ENCODE results near the gene SLC25A22.

Gene SLC25A22

DNA sequence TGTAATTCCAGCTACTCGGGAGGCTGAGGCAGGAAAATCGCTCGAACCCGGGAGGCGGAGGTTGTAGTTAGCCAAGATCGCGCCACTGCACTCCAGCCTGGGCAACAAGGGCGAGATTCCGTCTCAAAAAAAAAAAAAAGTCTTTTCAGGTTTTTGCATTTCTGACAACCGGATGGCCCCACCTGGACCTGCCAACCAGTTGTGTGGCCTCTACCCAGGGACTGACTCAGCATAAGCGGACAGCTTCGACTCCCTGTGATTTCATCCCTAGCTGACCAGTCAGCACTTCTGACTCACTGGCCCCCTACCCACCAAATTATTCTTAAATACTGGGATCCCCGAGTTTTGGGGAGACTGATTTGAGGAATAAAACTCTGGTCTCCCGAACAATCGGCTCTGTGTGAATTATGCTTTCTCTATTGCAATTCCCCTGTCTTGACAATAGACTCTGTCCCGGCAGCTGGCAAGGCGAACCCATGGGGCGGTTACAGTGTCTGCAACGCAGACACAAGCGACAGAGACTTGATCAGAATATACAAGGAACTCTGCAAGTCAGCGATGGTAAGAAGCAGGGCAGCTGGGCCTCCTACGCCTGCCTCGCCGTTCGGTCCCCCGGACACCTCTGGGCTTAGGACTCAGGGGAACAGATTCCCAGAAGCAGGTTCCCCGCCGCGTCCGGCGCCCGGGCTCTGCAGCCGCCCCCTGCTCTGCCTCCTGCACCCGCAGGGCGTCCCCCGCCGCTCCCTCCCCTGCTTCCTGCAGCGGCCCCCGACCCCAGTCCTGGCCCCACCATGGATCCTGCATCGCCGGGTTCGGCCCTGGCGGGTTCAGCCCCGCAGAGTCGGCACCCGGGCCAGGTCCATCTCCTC is 51.6 kb downstream of the SLC25A22 start:
- H3K36me3 ChIP-seq (ENCODE audit: control insufficient read depth, insufficient read depth, low read length) = peaks cover 6% of the 10 kb centered on the region
- H3K4me3 ChIP-seq (ENCODE audit: extremely low read depth, insufficient read depth, low read length, poor library complexity, severe bottlenecking) = peak overlapping the region; percentile 90
- no peaks in the 10 kb centered on the region for H3K9me3 ChIP-seq (ENCODE audit: control insufficient read depth, low read length)
- WGBS, 2 experiments (ENCODE audit: insufficient coverage in 2 of 2) = 28 to 33% methylated on average over 39 to 46 of the region's 46 CpGs
- H3K27ac ChIP-seq (ENCODE audit: low read depth, low read length, severe bottlenecking) = peak overlapping the region; percentile 29
- no peaks in the 10 kb centered on the region for H3K4me1 ChIP-seq (ENCODE audit: control insufficient read depth, insufficient read depth, low read length, poor library complexity, severe bottlenecking)

DNA sequence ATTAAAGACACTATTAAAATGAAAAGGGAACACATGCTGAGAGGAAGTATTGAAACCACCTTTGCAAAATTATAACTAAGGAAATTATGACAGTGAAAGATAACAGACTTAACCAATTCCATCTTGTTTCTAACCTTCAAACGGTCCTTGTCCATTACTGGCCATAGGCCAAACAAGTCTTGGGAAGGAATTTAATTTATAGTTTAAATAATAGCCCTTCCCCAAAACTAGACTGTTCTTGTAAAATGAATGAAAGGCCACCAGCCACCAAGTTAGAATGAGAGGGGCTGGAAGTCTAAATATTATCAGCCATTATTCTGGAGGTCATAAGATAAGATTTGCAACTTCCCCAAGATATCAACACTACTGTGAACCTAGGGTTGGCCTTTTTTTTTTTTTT is 52.7 kb downstream of the SLC25A22 start:
- H3K36me3 ChIP-seq (ENCODE audit: control insufficient read depth, insufficient read depth, low read length) = peaks cover 6% of the 10 kb centered on the region
- H3K4me1 ChIP-seq (ENCODE audit: control insufficient read depth, insufficient read depth, low read length, poor library complexity, severe bottlenecking) = no peaks in the 10 kb centered on the region
- WGBS, 2 experiments (ENCODE audit: insufficient coverage in 2 of 2) = no CpG with 5 or more reads among the region's 1 CpG
- H3K4me3 ChIP-seq (ENCODE audit: extremely low read depth, insufficient read depth, low read length, poor library complexity, severe bottlenecking) = no peak overlapping the region
- H3K27ac ChIP-seq (ENCODE audit: low read depth, low read length, severe bottlenecking) = no peak overlapping the region
- no peaks in the 10 kb centered on the region for H3K9me3 ChIP-seq (ENCODE audit: control insufficient read depth, low read length)

DNA sequence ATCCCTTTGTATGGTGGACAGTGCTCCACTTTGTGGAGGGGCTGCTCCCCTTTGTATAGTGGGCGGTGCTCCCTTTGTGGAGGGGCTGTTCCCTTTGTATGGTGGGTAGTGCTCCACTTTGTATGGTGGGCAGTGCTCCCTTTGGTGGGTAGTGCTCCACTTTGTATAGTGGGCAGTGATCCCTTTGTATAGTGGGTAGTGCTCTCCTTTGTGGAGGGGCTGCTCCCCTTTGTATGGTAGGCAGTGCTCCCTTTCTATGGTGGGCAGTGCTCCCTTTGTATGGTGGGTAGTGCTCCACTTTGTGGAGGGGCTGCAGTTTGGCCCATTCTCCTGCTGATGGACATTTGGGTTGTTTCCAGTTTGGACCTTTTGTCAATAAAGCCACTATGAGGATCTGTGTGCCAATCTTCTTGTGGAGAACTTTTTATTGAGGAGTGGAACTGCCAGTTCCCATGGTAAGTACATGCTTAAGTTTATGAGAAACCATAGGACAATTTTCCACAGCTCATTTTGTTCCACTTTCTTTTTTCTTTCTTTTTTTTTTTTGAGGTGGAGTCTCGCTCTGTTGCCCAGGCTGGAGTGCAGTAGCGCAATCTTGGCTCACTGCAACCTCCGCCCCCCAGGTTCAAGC is 55.4 kb downstream of the SLC25A22 start:
- H3K4me1 ChIP-seq (ENCODE audit: control insufficient read depth, insufficient read depth, low read length, poor library complexity, severe bottlenecking) = peaks cover 4% of the 10 kb centered on the region
- WGBS, 2 experiments (ENCODE audit: insufficient coverage in 2 of 2) = no CpG with 5 or more reads among the region's 4 CpGs
- H3K27ac ChIP-seq (ENCODE audit: low read depth, low read length, severe bottlenecking) = no peak overlapping the region
- no peaks in the 10 kb centered on the region for H3K36me3 ChIP-seq (ENCODE audit: control insufficient read depth, insufficient read depth, low read length)
- H3K4me3 ChIP-seq (ENCODE audit: extremely low read depth, insufficient read depth, low read length, poor library complexity, severe bottlenecking) = no peak overlapping the region
- no peaks in the 10 kb centered on the region for H3K9me3 ChIP-seq (ENCODE audit: control insufficient read depth, low read length)

DNA sequence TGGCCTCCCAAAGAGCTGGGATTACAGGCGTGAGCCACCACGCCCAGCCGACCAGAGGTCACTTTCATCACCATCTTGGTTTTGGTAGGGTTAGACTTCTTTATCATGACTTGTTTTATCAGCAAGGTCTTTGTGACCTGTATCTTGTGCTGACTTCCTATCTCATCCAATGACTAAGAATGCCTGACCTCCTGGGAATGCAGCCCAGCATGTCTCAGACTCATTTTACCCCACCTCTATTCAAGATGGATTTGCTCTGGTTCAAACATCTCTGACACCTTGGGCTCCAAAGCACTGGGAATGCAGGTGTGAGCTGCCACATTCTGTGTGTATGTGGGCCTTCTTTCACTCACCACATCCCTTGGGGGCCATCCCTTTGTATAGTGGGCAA is 55.9 kb downstream of the SLC25A22 start:
- no peak overlapping the region for H3K27ac ChIP-seq (ENCODE audit: low read depth, low read length, severe bottlenecking)
- no peaks in the 10 kb centered on the region for H3K9me3 ChIP-seq (ENCODE audit: control insufficient read depth, low read length)
- no peak overlapping the region for H3K4me3 ChIP-seq (ENCODE audit: extremely low read depth, insufficient read depth, low read length, poor library complexity, severe bottlenecking)
- WGBS, 2 experiments (ENCODE audit: insufficient coverage in 2 of 2) = 93% methylated on average over 3 of the region's 3 CpGs; no CpG with 5 or more reads in 1 of the 2 experiments
- H3K36me3 ChIP-seq (ENCODE audit: control insufficient read depth, insufficient read depth, low read length) = no peaks in the 10 kb centered on the region
- peaks cover 4% of the 10 kb centered on the region for H3K4me1 ChIP-seq (ENCODE audit: control insufficient read depth, insufficient read depth, low read length, poor library complexity, severe bottlenecking)

Measured in mesodermal cell (in vitro differentiated cells).